Testis (tissue), 3 donors: Measurements from ENCODE around the gene POLD3. TPM values are rescaled to one million over a fixed set of nuclear protein-coding genes. Genes with fewer than 3 reads are reported as not detected.

Experiments
- DNase-seq: peaks from one replicate; pipeline ENCODE4 v3.0.0-alpha.2; 2019
- H3K27ac ChIP-seq, 2 donors: fragments of 200-600 bp; sonication (generic); one replicate each; pipeline ENCODE4 v1.5.1; 2019
- H3K27me3 ChIP-seq: fragments of 200-600 bp; sonication (generic); one replicate; pipeline ENCODE4 v1.5.1; 2019
- H3K36me3 ChIP-seq: fragments of 200-600 bp; sonication (generic); one replicate; pipeline ENCODE4 v1.5.1; 2017; ENCODE audit warnings: low read depth; ENCODE audit errors: missing control alignments
- H3K4me1 ChIP-seq: fragments of 200-600 bp; sonication (generic); one replicate; pipeline ENCODE4 v1.5.1; 2019
- H3K4me3 ChIP-seq, 2 donors: fragments of 200-600 bp; sonication (generic); one replicate each; pipeline ENCODE4 v1.5.1; 2017 to 2019
- H3K9me3 ChIP-seq: fragments of 200-600 bp; sonication (generic); one replicate; pipeline ENCODE4 v1.5.1; 2017
- POLR2A ChIP-seq: fragments of 450-650 bp; IDR thresholded peaks from one replicate; pipeline ENCODE4 v1.6.1; 2017; ENCODE audit warnings: antibody characterized with exemption, mild to moderate bottlenecking, moderate library complexity
- WGBS, 2 donors: methylation state at CpG; one replicate each; pipeline ENCODE4 v1.1.5; 2018; 5-methylcytosine and 5-hydroxymethylcytosine counted together
- intact Hi-C: fragments of 100-400 bp; cut with DNase I; formaldehyde crosslinking; loops from one replicate; pipeline ENCODE4 v1.15.1; 2023; ENCODE audit warnings: low total_unique reads
- polyA plus RNA-seq: library from polyadenylated mRNA; stranded (reverse); fragments of 350-450 nt; fragmentation: Illumina TruSeq; extraction: RNeasy Lipid Tissue Mini Kit (QIAGEN cat#74804); gene quantifications from one replicate; pipeline ENCODE4 v1.2.3, GENCODE V29; 2014; ENCODE audit warnings: low read depth, low replicate concordance; ENCODE audit not compliant: insufficient read depth
- total RNA-seq, 2 donors: library from RNA; depleted of rRNA; stranded (reverse); fragments of >200 nt; gene quantifications; one replicate each; pipeline ENCODE4 v1.2.3, GENCODE V29; 2016
- TF ChIP-seq, protein P1 (sequence below), 3 experiments: fragments of 450-650 bp in 2 of 3; fragments of 200-600 bp in 1 of 3; sonication (generic) in 1 of 3; IDR thresholded peaks; one replicate each; pipeline ENCODE4 v1.5.1; 2016 to 2019; ENCODE audit warnings: antibody characterized with exemption in 3 of 3, mild to moderate bottlenecking in 2 of 3, moderate library complexity in 1 of 3

POLD3 gene
- total and polyA plus RNA-seq, 3 donors from 2014 or later = 25.2 to 36.3 (median 32.9) TPM

DNA sequence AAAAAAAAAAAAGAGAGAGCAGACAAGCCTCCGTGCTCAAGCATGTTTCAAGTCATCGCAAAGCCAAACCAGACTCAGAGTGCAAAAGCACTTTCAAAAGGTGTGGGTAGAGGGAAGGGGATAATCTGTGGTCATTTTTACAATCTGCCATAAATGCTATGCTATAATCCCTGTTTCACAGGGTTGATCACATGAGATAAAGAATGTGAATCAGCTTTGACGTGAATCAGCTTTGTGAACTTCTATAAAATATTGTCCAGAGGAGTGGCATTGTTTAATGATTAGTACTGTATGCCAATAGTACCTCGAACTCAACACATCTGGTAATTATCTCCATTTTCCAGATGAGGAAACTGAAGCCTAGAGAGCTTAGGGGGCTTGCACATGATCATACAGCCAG is 20.0 kb upstream of the POLD3 start:
- TF ChIP-seq, protein P1, sequence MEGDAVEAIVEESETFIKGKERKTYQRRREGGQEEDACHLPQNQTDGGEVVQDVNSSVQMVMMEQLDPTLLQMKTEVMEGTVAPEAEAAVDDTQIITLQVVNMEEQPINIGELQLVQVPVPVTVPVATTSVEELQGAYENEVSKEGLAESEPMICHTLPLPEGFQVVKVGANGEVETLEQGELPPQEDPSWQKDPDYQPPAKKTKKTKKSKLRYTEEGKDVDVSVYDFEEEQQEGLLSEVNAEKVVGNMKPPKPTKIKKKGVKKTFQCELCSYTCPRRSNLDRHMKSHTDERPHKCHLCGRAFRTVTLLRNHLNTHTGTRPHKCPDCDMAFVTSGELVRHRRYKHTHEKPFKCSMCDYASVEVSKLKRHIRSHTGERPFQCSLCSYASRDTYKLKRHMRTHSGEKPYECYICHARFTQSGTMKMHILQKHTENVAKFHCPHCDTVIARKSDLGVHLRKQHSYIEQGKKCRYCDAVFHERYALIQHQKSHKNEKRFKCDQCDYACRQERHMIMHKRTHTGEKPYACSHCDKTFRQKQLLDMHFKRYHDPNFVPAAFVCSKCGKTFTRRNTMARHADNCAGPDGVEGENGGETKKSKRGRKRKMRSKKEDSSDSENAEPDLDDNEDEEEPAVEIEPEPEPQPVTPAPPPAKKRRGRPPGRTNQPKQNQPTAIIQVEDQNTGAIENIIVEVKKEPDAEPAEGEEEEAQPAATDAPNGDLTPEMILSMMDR (IDR thresholded peaks at IDR 0.05) = no peak
- TF ChIP-seq POLR2A = no peak
- intact Hi-C loops = no loop called here
- DNase-seq = no peak
- Histone ChIP-seq H3K27me3 (no peaks in the 10 kb centered on the region), H3K27ac (no peak overlapping the region), H3K4me3 (no peak overlapping the region), H3K36me3 (no peaks in the 10 kb centered on the region), H3K9me3 (no peaks in the 10 kb centered on the region), H3K4me1 (no peaks in the 10 kb centered on the region)
- WGBS, 2 donors = 92 to 96% methylated on average over 4 of the region's 4 CpGs

GRCh38 chr11:74574563-74574962 is 17.8 kb upstream of the POLD3 start:
- Histone ChIP-seq H3K4me3 (no peak overlapping the region), H3K9me3 (no peaks in the 10 kb centered on the region), H3K4me1 (no peaks in the 10 kb centered on the region), H3K27me3 (no peaks in the 10 kb centered on the region), H3K36me3 (no peaks in the 10 kb centered on the region), H3K27ac (no peak overlapping the region)
- DNase-seq = no peak
- TF ChIP-seq, protein P1 (IDR thresholded peaks at IDR 0.05) = no peak
- no peak for TF ChIP-seq POLR2A
- 84 to 87% methylated on average over 6 of the region's 6 CpGs for WGBS, 2 donors
- intact Hi-C loops = no loop called here

- H3K9me3 ChIP-seq = no peaks in the 10 kb centered on the region
Measured at GRCh38 chr11:74575999-74576398, 16.4 kb upstream of the POLD3 start.

GRCh38 chr11:74577181-74577580 is 15.2 kb upstream of the POLD3 start:
- WGBS, 2 donors = 81 to 89% methylated on average over 4 of the region's 4 CpGs
- intact Hi-C loops = no loop called here

More at GRCh38 chr11:74575999-74576398, 16.4 kb upstream of the POLD3 start:
- Histone ChIP-seq H3K27ac (no peak overlapping the region), H3K36me3 (no peaks in the 10 kb centered on the region), H3K27me3 (no peaks in the 10 kb centered on the region), H3K4me1 (no peaks in the 10 kb centered on the region), H3K4me3 (no peak overlapping the region)
- no peak for TF ChIP-seq POLR2A
- TF ChIP-seq, protein P1 (IDR thresholded peaks at IDR 0.05) = no peak
- intact Hi-C loops = no loop called here
- DNase-seq = no peak
- 95 to 98% methylated on average over 3 of the region's 3 CpGs for WGBS, 2 donors

More at GRCh38 chr11:74577181-74577580, 15.2 kb upstream of the POLD3 start:
- Histone ChIP-seq H3K27ac (no peak overlapping the region), H3K9me3 (no peaks in the 10 kb centered on the region), H3K27me3 (no peaks in the 10 kb centered on the region), H3K4me3 (no peak overlapping the region), H3K36me3 (no peaks in the 10 kb centered on the region), H3K4me1 (no peaks in the 10 kb centered on the region)
- DNase-seq = no peak
- TF ChIP-seq POLR2A = no peak
- TF ChIP-seq, protein P1 (IDR thresholded peaks at IDR 0.05) = no peak
